A549 treated with CpdA at 1 μM for 4 hours (cell line): ENCODE measurements around the gene CHRNG. TPM values are rescaled to one million over a fixed set of nuclear protein-coding genes. Genes with fewer than 3 reads are reported as not detected.

Source experiments
- total RNA-seq: library from RNA; stranded (reverse); fragments of 200-300 nt; extraction: Qiagen RNA extraction; gene quantifications from 5 replicates; pipeline ENCODE4 v1.2.3, GENCODE V29; 2022; ENCODE audit warnings: low read depth

CHRNG gene, protein sequence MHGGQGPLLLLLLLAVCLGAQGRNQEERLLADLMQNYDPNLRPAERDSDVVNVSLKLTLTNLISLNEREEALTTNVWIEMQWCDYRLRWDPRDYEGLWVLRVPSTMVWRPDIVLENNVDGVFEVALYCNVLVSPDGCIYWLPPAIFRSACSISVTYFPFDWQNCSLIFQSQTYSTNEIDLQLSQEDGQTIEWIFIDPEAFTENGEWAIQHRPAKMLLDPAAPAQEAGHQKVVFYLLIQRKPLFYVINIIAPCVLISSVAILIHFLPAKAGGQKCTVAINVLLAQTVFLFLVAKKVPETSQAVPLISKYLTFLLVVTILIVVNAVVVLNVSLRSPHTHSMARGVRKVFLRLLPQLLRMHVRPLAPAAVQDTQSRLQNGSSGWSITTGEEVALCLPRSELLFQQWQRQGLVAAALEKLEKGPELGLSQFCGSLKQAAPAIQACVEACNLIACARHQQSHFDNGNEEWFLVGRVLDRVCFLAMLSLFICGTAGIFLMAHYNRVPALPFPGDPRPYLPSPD
- not detected in 5 replicates for total RNA-seq

DNA sequence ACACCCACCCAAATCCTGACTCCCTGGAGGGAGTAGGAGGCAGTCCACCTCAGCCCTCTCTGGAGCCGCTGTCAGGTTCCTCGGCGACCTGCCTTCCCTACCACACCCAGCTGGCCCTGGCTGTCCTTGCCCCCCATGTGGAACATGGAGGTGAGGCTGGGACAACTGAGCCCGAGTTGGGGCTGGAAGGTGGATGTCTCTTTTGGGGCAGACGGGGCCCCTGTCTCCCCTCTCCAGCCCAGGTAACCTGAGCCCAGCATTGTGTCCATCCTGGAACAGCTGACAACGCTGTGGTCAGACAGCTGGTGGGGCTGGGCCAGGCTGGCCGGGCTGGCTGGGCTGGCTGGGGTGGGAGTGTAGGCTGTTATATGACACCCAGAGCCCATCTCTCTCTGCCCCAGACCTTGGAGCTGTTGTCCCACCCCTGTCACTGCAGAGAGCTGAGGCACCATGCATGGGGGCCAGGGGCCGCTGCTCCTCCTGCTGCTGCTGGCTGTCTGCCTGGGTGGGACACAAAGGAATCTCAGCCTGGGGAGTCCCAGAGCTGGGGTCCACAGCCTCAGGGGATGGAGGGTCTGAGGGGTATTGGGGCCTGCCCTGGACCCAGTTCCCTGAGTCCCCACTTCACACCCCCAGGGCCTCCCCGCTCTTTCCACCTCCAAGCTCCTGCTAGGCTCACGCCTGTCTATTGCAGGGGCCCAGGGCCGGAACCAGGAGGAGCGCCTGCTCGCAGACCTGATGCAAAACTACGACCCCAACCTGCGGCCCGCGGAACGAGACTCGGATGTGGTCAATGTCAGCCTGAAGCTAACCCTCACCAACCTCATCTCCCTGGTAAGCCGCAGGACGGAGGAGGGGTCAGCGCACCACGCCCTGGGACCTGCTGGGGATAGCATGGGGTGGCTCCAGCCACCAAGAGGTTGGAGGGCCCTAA, at the start of gene CHRNG:
CHRNG (plus strand) TSS at position 395 of the 934 bp plus-strand sequence; CDS start at position 451, 56 bp downstream.

DNA sequence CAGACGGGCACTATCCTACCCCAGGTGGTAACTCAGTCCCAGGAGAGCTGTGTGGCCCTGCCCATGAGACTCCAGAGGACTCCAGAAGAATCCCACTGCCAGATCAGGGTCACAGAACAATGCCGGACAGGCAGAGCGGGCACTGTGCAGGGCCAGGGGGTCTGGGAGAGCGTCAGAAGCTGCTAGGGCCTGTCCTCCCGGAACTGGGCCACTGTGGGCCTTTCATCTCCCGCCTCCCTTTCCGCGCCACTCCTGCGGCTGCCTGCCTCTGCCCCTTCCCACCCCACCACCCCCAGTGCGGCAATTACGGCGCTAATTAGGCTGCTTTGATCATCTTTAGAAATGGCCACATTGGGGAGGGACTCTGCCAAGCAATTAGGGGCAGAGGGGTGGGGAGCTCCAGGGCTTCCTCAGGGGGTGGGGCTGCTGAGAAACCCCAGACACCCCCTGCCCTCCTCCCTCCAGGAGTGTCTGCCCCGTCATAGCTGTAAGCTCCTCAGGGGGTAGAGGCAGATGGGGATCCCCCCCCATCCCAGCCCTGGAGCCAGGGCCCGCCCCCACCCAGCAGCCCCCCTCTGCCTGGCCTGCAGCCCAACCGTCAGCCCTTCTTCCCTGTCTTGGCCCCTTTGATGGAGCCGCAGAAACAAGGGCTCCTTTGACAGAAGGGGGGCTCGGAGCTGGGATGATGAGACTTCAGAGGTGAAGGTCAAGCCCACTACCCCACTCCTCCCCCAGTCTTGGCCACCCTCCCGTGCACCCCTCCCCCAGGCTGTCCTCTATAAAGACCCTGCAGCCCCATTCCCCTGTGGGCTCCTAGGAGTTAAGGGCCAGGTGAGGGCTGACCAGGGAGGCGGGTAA, 19.7 kb upstream of the CHRNG start, which contains the start of gene PRSS56:
PRSS56 (plus strand) TSS at position 808 of the 858 bp plus-strand sequence. CDS start 211 bp downstream, outside the sequence.

DNA sequence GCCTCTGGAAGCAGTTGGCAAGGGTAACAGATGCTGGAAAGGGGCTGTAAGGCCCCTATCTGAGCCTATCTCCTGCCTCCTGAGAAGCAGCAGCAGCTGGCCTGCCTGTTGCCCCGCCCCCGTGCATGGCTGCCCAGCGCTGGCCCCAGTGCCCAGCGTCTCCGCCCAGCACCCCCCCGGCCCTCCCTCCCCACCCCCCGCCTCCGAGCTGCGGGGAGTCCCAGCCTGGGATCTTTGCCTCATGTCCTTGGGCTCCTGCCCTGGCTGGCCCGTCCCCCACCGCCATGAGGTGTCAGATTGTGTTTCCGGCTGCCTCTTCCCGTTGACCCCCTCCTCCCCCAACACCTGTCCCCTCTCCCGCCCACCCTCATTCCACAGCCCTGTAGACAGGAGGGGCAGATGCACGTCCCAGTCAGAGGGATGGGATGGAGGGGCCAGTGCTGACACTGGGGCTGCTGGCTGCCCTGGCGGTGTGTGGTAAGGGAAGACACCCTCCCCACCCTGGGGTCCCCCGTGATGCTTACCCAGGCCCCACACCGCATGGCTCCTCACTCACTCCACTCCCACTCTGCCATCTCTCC, 13.6 kb upstream of the CHRNG start, which contains the start of gene CHRND:
CHRND (plus strand) TSS at position 370 of the 581 bp plus-strand sequence; CDS start at position 426, 56 bp downstream.

DNA sequence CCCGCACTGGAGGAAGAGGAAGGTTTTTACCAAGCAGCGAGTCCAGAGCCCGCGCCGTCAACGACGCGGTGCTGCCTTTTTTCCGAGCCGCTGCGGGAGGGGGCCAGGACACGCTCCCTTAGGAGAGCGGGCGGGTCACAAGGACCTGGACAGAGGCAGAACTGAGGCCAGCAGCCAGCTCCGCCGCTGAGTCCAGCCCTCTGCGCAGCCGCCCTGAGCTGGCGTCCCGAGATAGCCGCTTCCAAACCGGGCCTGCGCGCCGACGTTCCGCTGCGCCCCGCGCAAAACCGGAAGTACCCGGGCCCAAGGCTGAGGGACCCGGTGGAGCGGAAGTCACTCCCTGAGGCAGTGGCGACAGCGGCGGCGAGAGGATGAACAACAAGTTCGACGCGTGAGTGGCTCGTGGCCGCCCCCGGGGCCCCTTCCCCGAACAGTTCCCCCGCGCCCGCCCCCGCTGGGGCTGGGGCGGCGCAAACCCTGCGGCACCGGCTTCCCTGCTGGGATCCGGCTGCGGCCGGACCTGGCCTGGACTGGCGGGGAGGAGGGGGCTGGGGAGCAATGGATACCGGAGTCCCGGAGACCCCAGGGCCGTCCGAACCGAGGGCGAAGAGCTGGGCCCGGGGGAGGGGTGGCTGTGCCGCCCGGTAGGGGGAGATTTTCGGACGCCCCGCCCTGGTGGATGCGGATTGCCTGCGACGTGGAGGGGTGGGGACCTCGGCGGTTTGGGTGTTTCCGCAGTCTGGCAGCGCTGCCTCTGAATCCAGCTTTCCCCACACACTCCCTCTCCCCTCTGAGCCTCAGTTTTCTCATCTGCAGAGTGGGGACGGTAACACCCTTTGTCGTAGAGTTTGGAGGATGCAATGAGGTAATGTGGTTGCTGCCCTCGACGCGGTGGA, 11.1 kb downstream of the CHRNG start, which contains the start of the genes EIF4E2 and TIGD1:
EIF4E2 (plus strand) TSS at position 336 of the 896 bp plus-strand sequence; CDS start at position 372, 36 bp downstream.
TIGD1 (minus strand) TSS at position 204 of the 896 bp plus-strand sequence. CDS start 675 bp downstream, outside the sequence.

Other genes starting within 250 kb of the CHRNG start
- gene ALPP, start 160.9 kb upstream of the CHRNG start, total RNA-seq = 0.23 to 0.37 TPM (median 0.35 TPM) in 5 replicates
- 0.06 to 0.23 TPM (median 0.12 TPM) in 4 of 5 replicates, not detected in the other for gene ALPG, start 132.8 kb upstream of the CHRNG start, total RNA-seq
- gene ALPI, start 83.5 kb upstream of the CHRNG start, total RNA-seq = not detected in 5 replicates
- gene ECEL1, start 51.9 kb upstream of the CHRNG start, total RNA-seq = 0.07 to 0.37 TPM (median 0.10 TPM) in 4 of 5 replicates, not detected in the other
- gene PRSS56, start 19.3 kb upstream of the CHRNG start, total RNA-seq = 0.08 to 0.20 TPM (median 0.14 TPM) in 4 of 5 replicates, not detected in the other
- gene CHRND, start 13.5 kb upstream of the CHRNG start, total RNA-seq = not detected in 5 replicates
- gene TIGD1, start 10.9 kb downstream of the CHRNG start, total RNA-seq = 4.6 to 5.1 TPM (median 4.9 TPM) in 5 replicates
- 89.4 to 249 TPM (median 97.4 TPM) in 5 replicates for gene EIF4E2, start 11.0 kb downstream of the CHRNG start, total RNA-seq
- 1.6 to 2.4 TPM (median 2.3 TPM) in 5 replicates for gene EFHD1, start 93.9 kb downstream of the CHRNG start, total RNA-seq
- gene GIGYF2, start 157.6 kb downstream of the CHRNG start, total RNA-seq = 23.9 to 31.4 TPM (median 28.4 TPM) in 5 replicates
- gene KCNJ13, start 236.9 kb downstream of the CHRNG start, total RNA-seq = not detected in 5 replicates